Measurements from ENCODE around the gene SMCO1.
"Not testable (repeated sequence)": the region's sequence is repeated elsewhere in the genome, so short reads cannot be mapped to it uniquely, and the experiment has no call there.

SMCO1 gene

GRCh38 chr3:196489747-196490146, 25.4 kb downstream of the SMCO1 start:
- no peak for DNase-seq

DNA sequence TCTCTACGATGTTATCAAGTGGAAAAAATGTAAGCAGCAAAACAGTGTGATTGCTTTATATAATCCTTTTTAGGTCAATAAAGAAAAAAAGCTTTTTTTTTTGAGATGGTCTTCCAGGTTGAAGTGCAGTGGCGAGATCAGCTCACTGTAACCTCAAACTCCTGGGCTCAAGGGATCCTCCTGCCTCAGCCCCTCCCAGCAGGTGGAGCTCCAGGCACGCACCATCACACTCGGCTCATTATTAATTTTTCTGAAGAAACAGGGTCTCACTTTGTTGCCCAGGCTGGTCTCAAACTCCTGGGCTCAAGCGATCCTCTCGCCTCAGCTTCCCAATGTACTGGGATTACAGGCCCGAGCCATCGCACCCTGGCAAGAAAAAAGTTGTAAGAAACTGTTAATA, 28.9 kb downstream of the SMCO1 start:
- DNase-seq: peak in 1 of 5 experiments; percentile 20

DNA sequence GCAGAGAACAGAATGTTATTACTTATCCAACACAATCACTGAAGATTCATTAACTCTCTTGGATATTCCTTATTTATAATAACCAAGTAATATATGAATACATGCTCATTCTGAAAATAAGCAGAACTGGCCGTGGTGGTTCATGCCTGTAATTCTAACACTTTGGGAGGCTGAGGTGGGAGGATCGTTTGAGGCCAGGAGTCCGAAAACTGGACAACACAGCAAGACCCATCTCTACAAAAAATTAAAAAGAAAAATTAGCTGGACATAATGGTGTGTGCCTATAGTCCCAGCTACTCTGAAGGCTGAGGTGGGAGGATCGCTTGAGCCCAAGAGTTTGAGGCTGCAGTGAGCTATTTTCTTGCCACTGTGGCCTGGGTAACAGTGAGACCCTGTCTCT, 37.5 kb downstream of the SMCO1 start:
- DNase-seq: no peak

DNA sequence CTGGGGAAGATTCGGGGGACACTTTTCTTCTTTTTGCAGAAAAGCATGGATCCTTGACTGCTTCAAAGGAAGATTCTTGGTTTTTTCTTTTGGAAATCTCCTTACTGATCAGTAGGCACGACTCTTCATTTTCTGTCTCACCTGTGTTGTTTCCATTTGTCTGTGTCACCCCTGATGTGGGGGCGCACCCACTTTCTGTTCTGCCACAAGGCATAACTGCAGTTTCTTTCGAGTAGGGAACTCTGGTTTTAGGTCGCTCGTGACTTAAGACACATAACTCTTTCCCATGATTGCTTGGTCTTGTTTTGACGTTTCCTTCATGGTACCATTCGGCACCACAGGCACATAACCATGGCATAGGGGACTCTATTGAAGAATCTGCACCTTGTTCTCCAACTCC, 42.9 kb downstream of the SMCO1 start:
- DNase-seq: no peak

GRCh38 chr3:196471551-196471950, 43.6 kb downstream of the SMCO1 start:
- no peak for DNase-seq

DNA sequence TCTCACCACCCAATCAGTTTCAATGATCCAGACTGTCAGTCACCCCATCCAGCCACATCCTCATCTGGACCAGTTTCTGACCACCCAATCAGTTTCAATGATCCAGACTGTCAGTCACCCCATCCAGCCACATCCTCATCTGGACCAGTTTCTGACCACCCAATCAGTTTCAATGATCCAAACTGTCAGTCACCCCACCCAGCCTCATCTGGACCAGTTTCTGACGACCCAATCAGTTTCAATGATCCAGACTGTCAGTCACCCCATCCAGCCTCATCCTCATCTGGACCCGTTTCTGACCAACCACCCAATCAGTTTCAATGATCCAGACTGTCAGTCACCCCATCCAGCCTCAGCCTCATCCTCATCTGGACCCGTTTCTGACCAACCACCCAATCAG, 45.0 kb downstream of the SMCO1 start:
- not testable (repeated sequence) for DNase-seq

DNA sequence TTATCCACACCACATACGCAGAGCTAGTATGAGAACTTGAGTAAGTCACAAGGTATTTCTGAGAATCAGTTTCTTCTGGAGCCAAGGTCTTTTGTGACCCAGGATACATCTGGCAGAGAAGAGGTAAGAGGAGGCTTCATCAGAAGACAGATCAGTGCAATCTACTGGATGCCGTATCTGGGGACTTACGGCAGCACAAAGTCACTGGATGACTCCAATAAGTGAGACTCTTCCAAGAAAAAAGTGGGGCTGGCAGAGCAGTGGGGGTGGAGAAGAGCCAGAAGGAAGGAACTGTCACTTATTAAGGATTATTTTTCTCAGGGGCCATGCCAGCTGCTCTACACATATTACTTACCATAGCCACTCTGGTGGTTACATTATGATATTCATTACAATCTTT, 51.3 kb downstream of the SMCO1 start:
- no peak for DNase-seq

DNA sequence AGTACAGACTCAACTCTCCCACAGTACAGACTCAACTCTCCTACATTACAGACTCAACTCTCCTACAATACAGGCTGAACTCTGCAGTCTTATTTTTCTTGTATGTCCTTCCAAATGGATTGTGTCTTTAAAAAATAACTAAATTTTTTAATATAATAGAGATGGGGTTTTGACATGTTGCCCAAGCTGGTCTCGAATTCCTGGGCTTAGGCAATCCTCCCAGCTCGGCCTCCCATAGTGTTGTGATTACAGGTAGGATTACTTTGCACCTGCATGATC, 51.7 kb downstream of the SMCO1 start:
- DNase-seq: no peak

- not testable (repeated sequence) for DNase-seq
These were observed 52.3 kb downstream of the SMCO1 start for GRCh38 chr3:196462680-196463477.

DNA sequence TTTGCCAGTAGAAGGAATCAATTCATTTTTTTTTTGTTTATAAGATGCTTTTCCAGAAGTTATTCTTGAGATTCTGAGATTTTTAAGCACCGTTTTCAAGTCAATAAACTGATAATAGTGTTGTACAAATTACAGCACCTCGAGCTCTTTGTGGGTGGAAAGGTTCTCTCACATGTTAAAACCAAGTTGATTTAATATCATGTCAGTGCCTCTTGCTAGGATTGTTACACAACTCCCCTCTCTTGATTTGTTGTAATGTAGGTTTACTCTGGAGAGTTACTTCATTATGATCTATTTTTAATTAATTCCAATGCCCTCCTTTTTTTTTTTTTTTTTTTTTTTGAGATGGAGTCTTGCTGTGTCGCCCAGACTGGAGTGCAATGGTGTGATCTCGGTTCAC, 57.1 kb downstream of the SMCO1 start:
- DNase-seq: no peak

- peak in 2 of 5 experiments; percentile 10 to 35 for DNase-seq
These were observed 57.7 kb downstream of the SMCO1 start for GRCh38 chr3:196457470-196457869.
